Activated CD4-positive, alpha-beta T cell treated with anti-CD3 and anti-CD28 coated beads, Interleukin-2, amount 50 U/mL, for 24 hours (primary cell): Measurements from ENCODE around the gene CADM4.
"Not testable (repeated sequence)": the region's sequence is repeated elsewhere in the genome, so short reads cannot be mapped to it uniquely, and the experiment has no call there.

ENCODE experiments used
- DNase-seq, 2 donors: peaks; one replicate each; pipeline ENCODE4 v3.0.0-alpha.2; 2020; ENCODE audit warnings: low read depth in 1 of 2, low spot score in 1 of 2

CADM4 gene

GRCh38 chr19:43610493-43610892 is 29.2 kb downstream of the CADM4 start:
- no peak for DNase-seq

- no peak for DNase-seq
Observed at GRCh38 chr19:43609872-43610271, 29.8 kb downstream of the CADM4 start.

- DNase-seq: no peak
Observed at GRCh38 chr19:43607238-43608205, 32.1 kb downstream of the CADM4 start.

GRCh38 chr19:43606569-43607229 is 33.0 kb downstream of the CADM4 start:
- no peak for DNase-seq

- no peak for DNase-seq
Observed at GRCh38 chr19:43605875-43606568, 33.6 kb downstream of the CADM4 start.

- DNase-seq: not testable (repeated sequence)
Observed at GRCh38 chr19:43600326-43600725, 39.3 kb downstream of the CADM4 start.

- no peak for DNase-seq
Observed at GRCh38 chr19:43599635-43600295, 39.9 kb downstream of the CADM4 start.

- DNase-seq: no peak
Observed at GRCh38 chr19:43598445-43599240, 41.0 kb downstream of the CADM4 start.

- DNase-seq: no peak
Observed at GRCh38 chr19:43597876-43598275, 41.8 kb downstream of the CADM4 start.

GRCh38 chr19:43596842-43597461 is 42.7 kb downstream of the CADM4 start:
- DNase-seq: no peak

GRCh38 chr19:43595999-43596841 is 43.4 kb downstream of the CADM4 start, which contains the start of the genes IRGQ and ZNF576:
TSS of gene IRGQ (minus strand) at chr19:43596134. CDS start at chr19:43595338, 796 bp downstream.
TSS of gene ZNF576 (plus strand) at chr19:43596595. CDS start at chr19:43597109, 514 bp downstream.
- peak; percentile 99 to 100 for DNase-seq

GRCh38 chr19:43595605-43595998 is 44.0 kb downstream of the CADM4 start:
- no peak for DNase-seq

GRCh38 chr19:43594710-43595604 is 44.7 kb downstream of the CADM4 start:
- peak; percentile 49 to 51 for DNase-seq

GRCh38 chr19:43594081-43594697 is 45.5 kb downstream of the CADM4 start:
- DNase-seq: no peak

- DNase-seq: no peak
Observed at GRCh38 chr19:43592800-43593350, 46.8 kb downstream of the CADM4 start.

GRCh38 chr19:43591904-43592772 is 47.5 kb downstream of the CADM4 start:
- no peak for DNase-seq
